Dermis microvascular lymphatic vessel endothelial cell (primary cell): ENCODE data around the gene TMEM203. TPM values are rescaled to one million over a fixed set of nuclear protein-coding genes. Genes with fewer than 3 reads are reported as not detected.
A peak's percentile ranks its signal among the peaks of the same experiment; 100 is the strongest.
"Not testable (repeated sequence)": the region's sequence is repeated elsewhere in the genome, so short reads cannot be mapped to it uniquely, and the experiment has no call there.

Experiments
- DNase-seq, 2 donors: peaks; one replicate each; pipeline versions ENCODE4 v3.0.0 to v3.0.0-alpha.2; 2010; ENCODE audit warnings: low read depth in 2 of 2
- total RNA-seq: library from RNA; depleted of rRNA; stranded (reverse); fragments of >200 nt; gene quantifications from 2 replicates; pipeline ENCODE4 v1.2.1, GENCODE V29; 2014

TMEM203 gene
- total RNA-seq, result 19.8 and 25.7 TPM in 2 replicates

- DNase-seq, result peak; percentile 63 to 88
Observed at GRCh38 chr9:137205126-137206069, at the start of gene TMEM203, which contains the start of gene NDOR1. TMEM203 (minus strand) TSS chr9:137205648; CDS start chr9:137205414, 234 bp downstream. NDOR1 (plus strand) TSS chr9:137205700; CDS start chr9:137205778, 78 bp downstream.

- DNase-seq, result peak in 1 of 2 donors; percentile 78
Observed at GRCh38 chr9:137254624-137255447, 49.4 kb upstream of the TMEM203 start, which contains the start of gene NELFB. NELFB (plus strand) TSS chr9:137255327.

- no peak for DNase-seq
Observed at GRCh38 chr9:137253717-137254623, 48.5 kb upstream of the TMEM203 start.

- DNase-seq, result no peak
Observed at GRCh38 chr9:137252555-137253506, 47.4 kb upstream of the TMEM203 start.

GRCh38 chr9:137251490-137252268 is 46.2 kb upstream of the TMEM203 start:
- no peak for DNase-seq

GRCh38 chr9:137251194-137251461 is 45.7 kb upstream of the TMEM203 start, which contains the start of gene STPG3:
STPG3 (plus strand) TSS chr9:137251286; CDS start chr9:137251287, 1 bp downstream.
- DNase-seq, result no peak

GRCh38 chr9:137250329-137251193 is 45.1 kb upstream of the TMEM203 start:
- no peak for DNase-seq

GRCh38 chr9:137247916-137248175 is 42.4 kb upstream of the TMEM203 start:
- no peak for DNase-seq

- DNase-seq, result no peak
Observed at GRCh38 chr9:137247135-137247915, 41.9 kb upstream of the TMEM203 start.

GRCh38 chr9:137245450-137246421 is 40.3 kb upstream of the TMEM203 start:
- DNase-seq, result no peak

- peak; percentile 71 to 72 for DNase-seq
Observed at GRCh38 chr9:137244486-137245449, 39.3 kb upstream of the TMEM203 start.

GRCh38 chr9:137243626-137244485 is 38.4 kb upstream of the TMEM203 start:
- peak in 1 of 2 donors; percentile 29 for DNase-seq

- not testable (repeated sequence) for DNase-seq
Observed at GRCh38 chr9:137243266-137243625, 37.8 kb upstream of the TMEM203 start.
